ENCODE measurements around the gene ANTXR1. TPM values are rescaled to one million over a fixed set of nuclear protein-coding genes. Genes with fewer than 3 reads are reported as not detected.
A peak's percentile ranks its signal among the peaks of the same experiment; 100 is the strongest.

Gene ANTXR1
- total RNA-seq, 1 experiment from 2014 or later = 181 TPM

DNA sequence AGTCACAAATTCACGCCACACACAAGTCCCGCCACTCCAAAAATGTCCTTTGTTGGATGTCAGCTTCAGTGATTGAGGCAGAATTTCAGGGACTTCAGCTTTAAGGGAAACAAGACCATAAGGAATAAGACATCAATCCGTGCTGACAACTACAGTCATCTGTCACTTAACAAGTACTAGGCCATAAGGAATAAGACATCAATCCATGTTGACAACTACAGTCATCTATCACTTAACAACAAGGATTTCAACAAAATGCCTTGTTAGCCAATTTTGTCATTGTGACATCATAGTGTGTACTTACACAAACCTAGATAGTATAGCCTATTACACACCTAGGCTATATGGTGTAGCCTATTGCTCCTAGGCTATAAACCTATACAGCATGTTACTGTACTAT lies 58.0 kb downstream of the ANTXR1 start:
- peaks cover 10% of the 10 kb centered on the region for H3K4me1 ChIP-seq (ENCODE audit: insufficient read depth, low read length, poor library complexity, severe bottlenecking)
- H3K36me3 ChIP-seq (ENCODE audit: insufficient read depth, low read length, poor library complexity, severe bottlenecking) = peaks cover 33% of the 10 kb centered on the region
- H3K4me3 ChIP-seq (ENCODE audit: low read depth, low read length, poor library complexity, severe bottlenecking) = no peak overlapping the region
- ChIA-PET POLR2A (ENCODE audit: low non-redundant PET) (no interaction called here), CTCF (no interaction called here)
- intact Hi-C loops (cut with micrococcal nuclease; ENCODE audit: unreplicated experiment) = no loop called here
- H3K27me3 ChIP-seq (replicated peaks; ENCODE audit: insufficient read depth, low read depth, low read length, poor library complexity) = no peaks in the 10 kb centered on the region
- no peak overlapping the region for H3K27ac ChIP-seq (ENCODE audit: low read depth, low read length, poor library complexity, severe bottlenecking)
- no peak for DNase-seq (ENCODE audit: low spot score)
- no peak for TF ChIP-seq EZH2 (IDR thresholded peaks at IDR 0.05; ENCODE audit: borderline replicate concordance, low read depth, low read length, poor library complexity, severe bottlenecking)
- TF ChIP-seq, protein P1, sequence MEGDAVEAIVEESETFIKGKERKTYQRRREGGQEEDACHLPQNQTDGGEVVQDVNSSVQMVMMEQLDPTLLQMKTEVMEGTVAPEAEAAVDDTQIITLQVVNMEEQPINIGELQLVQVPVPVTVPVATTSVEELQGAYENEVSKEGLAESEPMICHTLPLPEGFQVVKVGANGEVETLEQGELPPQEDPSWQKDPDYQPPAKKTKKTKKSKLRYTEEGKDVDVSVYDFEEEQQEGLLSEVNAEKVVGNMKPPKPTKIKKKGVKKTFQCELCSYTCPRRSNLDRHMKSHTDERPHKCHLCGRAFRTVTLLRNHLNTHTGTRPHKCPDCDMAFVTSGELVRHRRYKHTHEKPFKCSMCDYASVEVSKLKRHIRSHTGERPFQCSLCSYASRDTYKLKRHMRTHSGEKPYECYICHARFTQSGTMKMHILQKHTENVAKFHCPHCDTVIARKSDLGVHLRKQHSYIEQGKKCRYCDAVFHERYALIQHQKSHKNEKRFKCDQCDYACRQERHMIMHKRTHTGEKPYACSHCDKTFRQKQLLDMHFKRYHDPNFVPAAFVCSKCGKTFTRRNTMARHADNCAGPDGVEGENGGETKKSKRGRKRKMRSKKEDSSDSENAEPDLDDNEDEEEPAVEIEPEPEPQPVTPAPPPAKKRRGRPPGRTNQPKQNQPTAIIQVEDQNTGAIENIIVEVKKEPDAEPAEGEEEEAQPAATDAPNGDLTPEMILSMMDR (conservative IDR thresholded peaks at IDR 0.05; ENCODE audit: low read depth, low read length) = no peak
- H3K9me3 ChIP-seq (ENCODE audit: low read depth, low read length, poor library complexity, severe bottlenecking) = no peaks in the 10 kb centered on the region
- no TSS peak for BruUV-seq (replicated peaks)

DNA sequence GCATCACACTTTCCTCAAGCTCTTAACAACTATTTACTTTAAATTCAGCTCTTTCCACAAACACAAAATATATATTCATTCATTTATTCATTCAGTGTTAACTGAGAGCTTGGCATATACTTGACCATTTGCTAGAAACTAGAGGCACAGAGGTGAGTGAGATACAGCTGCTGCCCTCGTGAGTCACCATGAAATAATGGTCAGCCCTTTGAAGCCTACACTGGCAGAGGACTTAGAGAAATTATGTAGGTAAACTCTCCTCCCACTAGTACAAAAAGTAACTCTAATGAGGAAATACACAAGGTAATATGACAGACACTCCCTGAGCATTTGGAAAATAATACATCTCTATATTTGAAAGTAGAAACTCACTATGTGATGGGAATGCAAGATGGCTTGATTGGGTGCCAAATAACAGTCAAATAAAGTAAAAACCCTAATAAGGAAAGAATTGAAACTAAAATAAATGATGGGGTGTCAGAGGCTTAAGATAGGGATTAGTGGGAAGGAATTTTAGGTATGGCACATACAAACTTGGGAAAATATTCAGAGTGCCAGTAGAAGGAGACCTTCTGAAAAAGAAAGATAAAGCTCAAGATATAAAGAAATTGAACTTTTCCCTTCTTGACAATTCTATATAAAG lies 61.1 kb downstream of the ANTXR1 start:
- TF ChIP-seq, protein P1 (conservative IDR thresholded peaks at IDR 0.05; ENCODE audit: low read depth, low read length) = no peak
- TF ChIP-seq EZH2 (IDR thresholded peaks at IDR 0.05; ENCODE audit: borderline replicate concordance, low read depth, low read length, poor library complexity, severe bottlenecking) = no peak
- Histone ChIP-seq H3K4me1 (ENCODE audit: insufficient read depth, low read length, poor library complexity, severe bottlenecking) (peaks cover 10% of the 10 kb centered on the region), H3K27ac (ENCODE audit: low read depth, low read length, poor library complexity, severe bottlenecking) (peak overlapping the region; percentile 7), H3K36me3 (ENCODE audit: insufficient read depth, low read length, poor library complexity, severe bottlenecking) (peaks cover 63% of the 10 kb centered on the region), H3K27me3 (replicated peaks; ENCODE audit: insufficient read depth, low read depth, low read length, poor library complexity) (no peaks in the 10 kb centered on the region), H3K9me3 (ENCODE audit: low read depth, low read length, poor library complexity, severe bottlenecking) (no peaks in the 10 kb centered on the region), H3K4me3 (ENCODE audit: low read depth, low read length, poor library complexity, severe bottlenecking) (no peak overlapping the region)
- ChIA-PET CTCF (no interaction called here), POLR2A (ENCODE audit: low non-redundant PET) (no interaction called here)
- DNase-seq (ENCODE audit: low spot score) = no peak
- no TSS peak for BruUV-seq (replicated peaks)
- intact Hi-C loops (cut with micrococcal nuclease; ENCODE audit: unreplicated experiment) = no loop called here

DNA sequence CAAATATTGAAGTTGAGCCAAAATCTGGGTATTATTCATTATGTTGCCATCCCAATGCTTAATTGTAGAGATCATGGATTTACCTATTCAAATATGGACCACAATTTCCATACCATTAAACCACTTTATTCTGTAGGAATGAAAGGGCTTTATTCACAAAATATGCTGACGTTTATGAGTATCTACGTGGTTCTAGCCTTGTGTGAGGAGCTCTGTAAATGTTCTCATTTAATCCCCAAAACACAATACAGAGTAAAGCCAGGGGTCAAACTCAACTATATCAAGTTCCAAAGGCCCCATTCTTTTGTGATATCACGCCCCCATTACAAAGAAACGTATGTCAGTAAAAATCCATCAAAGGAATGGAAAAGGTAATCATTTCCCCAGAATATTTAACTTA lies 61.9 kb downstream of the ANTXR1 start:
- CTCF ChIA-PET = no interaction called here
- H3K27ac ChIP-seq (ENCODE audit: low read depth, low read length, poor library complexity, severe bottlenecking) = peak overlapping the region; percentile 7
- POLR2A ChIA-PET (ENCODE audit: low non-redundant PET) = no interaction called here
- no peaks in the 10 kb centered on the region for H3K27me3 ChIP-seq (replicated peaks; ENCODE audit: insufficient read depth, low read depth, low read length, poor library complexity)
- H3K4me1 ChIP-seq (ENCODE audit: insufficient read depth, low read length, poor library complexity, severe bottlenecking) = peaks cover 10% of the 10 kb centered on the region
- peaks cover 66% of the 10 kb centered on the region for H3K36me3 ChIP-seq (ENCODE audit: insufficient read depth, low read length, poor library complexity, severe bottlenecking)
- intact Hi-C loops (cut with micrococcal nuclease; ENCODE audit: unreplicated experiment) = no loop called here
- no peak overlapping the region for H3K4me3 ChIP-seq (ENCODE audit: low read depth, low read length, poor library complexity, severe bottlenecking)
- no peak for DNase-seq (ENCODE audit: low spot score)
- no peaks in the 10 kb centered on the region for H3K9me3 ChIP-seq (ENCODE audit: low read depth, low read length, poor library complexity, severe bottlenecking)
- no peak for TF ChIP-seq EZH2 (IDR thresholded peaks at IDR 0.05; ENCODE audit: borderline replicate concordance, low read depth, low read length, poor library complexity, severe bottlenecking)
- TF ChIP-seq, protein P1 (conservative IDR thresholded peaks at IDR 0.05; ENCODE audit: low read depth, low read length) = no peak
- BruUV-seq (replicated peaks) = no TSS peak

Data from A673 (cell line).